Stimulated activated CD8-positive, alpha-beta memory T cell treated with anti-CD3 and anti-CD28 coated beads, Interleukin-12 subunit alpha, Interleukin-12 subunit beta, amount 100 ng/mL, for 1 hour (primary cell): ENCODE results near the gene ORC3.
"Not testable (repeated sequence)": the region's sequence is repeated elsewhere in the genome, so short reads cannot be mapped to it uniquely, and the experiment has no call there.

Experiments
- DNase-seq: peaks from one replicate; pipeline ENCODE4 v3.0.0-alpha.2; 2020; ENCODE audit warnings: low read depth

ORC3 gene

GRCh38 chr6:87600576-87600975, 10.6 kb downstream of the ORC3 start:
- no peak for DNase-seq

GRCh38 chr6:87606199-87606598, 16.3 kb downstream of the ORC3 start:
- no peak for DNase-seq

GRCh38 chr6:87608802-87609201, 18.9 kb downstream of the ORC3 start:
- DNase-seq, result no peak

GRCh38 chr6:87613018-87613417, 23.1 kb downstream of the ORC3 start:
- not testable (repeated sequence) for DNase-seq

GRCh38 chr6:87617405-87617804, 27.5 kb downstream of the ORC3 start:
- DNase-seq, result no peak

GRCh38 chr6:87618531-87618930, 28.6 kb downstream of the ORC3 start:
- no peak for DNase-seq

GRCh38 chr6:87623248-87623647, 33.3 kb downstream of the ORC3 start:
- no peak for DNase-seq

GRCh38 chr6:87628424-87628823, 38.5 kb downstream of the ORC3 start:
- DNase-seq, result no peak

- DNase-seq, result no peak
These were observed 38.9 kb downstream of the ORC3 start for GRCh38 chr6:87628881-87629280.

- no peak for DNase-seq
These were observed 40.8 kb downstream of the ORC3 start for GRCh38 chr6:87630746-87631145.

- DNase-seq, result no peak
These were observed 43.9 kb downstream of the ORC3 start for GRCh38 chr6:87633851-87634250.

- no peak for DNase-seq
These were observed 46.4 kb downstream of the ORC3 start for GRCh38 chr6:87636315-87636714.

- no peak for DNase-seq
These were observed 47.2 kb downstream of the ORC3 start for GRCh38 chr6:87637106-87637505.

GRCh38 chr6:87639373-87639772, 49.4 kb downstream of the ORC3 start:
- no peak for DNase-seq

- DNase-seq, result no peak
These were observed 51.2 kb downstream of the ORC3 start for GRCh38 chr6:87641065-87641692.

GRCh38 chr6:87645080-87645479, 55.1 kb downstream of the ORC3 start:
- DNase-seq, result no peak

- DNase-seq, result no peak
These were observed 63.4 kb downstream of the ORC3 start for GRCh38 chr6:87653074-87653962.

- DNase-seq, result no peak
These were observed 64.2 kb downstream of the ORC3 start for GRCh38 chr6:87654122-87654521.

GRCh38 chr6:87654875-87655454, 65.0 kb downstream of the ORC3 start:
- DNase-seq, result no peak

- DNase-seq, result no peak
These were observed 65.9 kb downstream of the ORC3 start for GRCh38 chr6:87655824-87656223.

- DNase-seq, result no peak
These were observed 66.9 kb downstream of the ORC3 start for GRCh38 chr6:87656857-87657256.

GRCh38 chr6:87658516-87658915, 68.6 kb downstream of the ORC3 start:
- no peak for DNase-seq

- no peak for DNase-seq
These were observed 70.4 kb downstream of the ORC3 start for GRCh38 chr6:87660226-87660911.
